GM21381 (cell line): ENCODE data around the gene SNX9.
"Not testable (repeated sequence)": the region's sequence is repeated elsewhere in the genome, so short reads cannot be mapped to it uniquely, and the experiment has no call there.

Experiments used
- ATAC-seq: cut with Tn5 transposase; IDR thresholded peaks from one replicate; pipeline ENCODE4 v1.9.1; 2021; ENCODE audit warnings: mild to moderate bottlenecking, moderate library complexity; ENCODE audit not compliant: unreplicated experiment

Gene SNX9

GRCh38 chr6:157830354-157831017 is 7.4 kb downstream of the SNX9 start:
- peak; percentile 93 for ATAC-seq

DNA sequence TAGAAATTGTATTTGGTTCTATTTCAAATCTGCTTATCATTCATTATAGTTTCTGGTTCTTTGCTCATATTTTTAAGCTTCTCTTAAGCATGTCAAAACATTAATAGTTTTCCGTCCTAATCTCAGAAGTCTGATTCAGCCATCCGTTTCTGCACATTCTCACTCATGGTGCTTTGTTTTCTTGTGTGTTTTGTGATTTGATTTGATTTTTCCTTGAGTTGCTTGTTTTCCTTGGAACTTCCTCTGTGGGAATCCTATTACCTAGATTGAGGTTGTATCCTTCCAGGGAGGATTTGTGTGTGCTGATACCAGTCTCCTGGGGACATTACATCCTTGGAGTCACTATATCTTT is 7.9 kb downstream of the SNX9 start:
- ATAC-seq: peak; percentile 5

DNA sequence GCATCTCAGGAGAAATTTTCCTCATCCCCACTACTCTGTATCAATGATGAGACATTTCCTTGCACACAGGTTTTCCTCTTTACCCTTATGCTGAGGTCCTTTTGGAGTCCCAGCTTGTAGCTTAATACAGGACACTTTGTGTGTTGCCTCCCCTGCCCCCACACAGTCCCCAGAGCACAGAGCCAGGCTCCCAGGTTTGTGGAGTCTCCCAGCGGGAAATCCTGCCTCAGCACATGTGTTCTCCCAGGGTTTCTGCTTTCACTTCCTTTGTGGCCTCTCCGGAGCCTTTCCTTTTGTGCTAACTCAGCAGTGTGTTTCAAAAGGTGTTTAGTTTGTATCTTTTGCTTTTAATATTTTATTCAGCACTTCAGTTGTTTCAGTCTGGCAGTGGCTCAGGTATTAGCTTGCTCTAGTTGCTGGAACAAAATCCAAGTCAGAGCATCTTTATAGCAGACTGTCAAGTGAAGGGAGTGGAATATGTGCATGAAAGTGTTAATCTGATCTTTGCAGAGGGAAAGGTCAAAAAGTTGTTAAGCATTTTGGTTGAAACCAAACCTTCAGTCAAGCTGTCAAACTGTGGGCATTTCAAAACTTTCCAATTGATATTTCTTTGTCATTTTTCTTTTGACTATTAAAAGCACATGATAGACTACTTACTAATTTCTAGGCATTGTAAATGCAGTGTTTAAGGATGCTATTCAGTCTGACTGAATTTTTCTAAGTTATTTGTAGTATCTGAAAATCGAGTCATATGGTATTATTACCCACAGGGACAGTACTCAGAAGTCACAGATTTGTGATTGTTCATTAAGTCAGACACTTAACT is 8.6 kb downstream of the SNX9 start:
- ATAC-seq: no peak

GRCh38 chr6:157832250-157832967 is 9.4 kb downstream of the SNX9 start:
- ATAC-seq: no peak

DNA sequence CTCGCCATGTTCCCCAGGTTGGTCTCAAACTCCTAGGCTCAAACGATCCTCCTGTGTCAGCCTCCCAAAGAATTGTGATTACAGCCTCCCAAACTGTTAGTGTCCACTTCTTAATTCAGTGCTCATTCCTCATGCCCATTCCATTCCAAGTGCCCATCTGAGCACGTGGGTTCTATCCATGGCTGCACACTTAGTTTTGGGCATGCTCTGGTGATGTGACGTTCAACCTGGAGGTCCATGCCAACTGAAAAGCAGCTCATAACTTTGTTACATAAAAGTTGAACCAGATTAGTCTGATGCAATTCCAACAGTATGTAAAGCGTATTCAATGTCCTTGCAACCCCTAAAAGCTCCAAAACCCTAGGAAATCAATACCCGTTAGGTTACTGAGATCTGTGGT is 11.5 kb downstream of the SNX9 start:
- ATAC-seq: no peak

- no peak for ATAC-seq
Observed at GRCh38 chr6:157838718-157839430, 15.8 kb downstream of the SNX9 start.

DNA sequence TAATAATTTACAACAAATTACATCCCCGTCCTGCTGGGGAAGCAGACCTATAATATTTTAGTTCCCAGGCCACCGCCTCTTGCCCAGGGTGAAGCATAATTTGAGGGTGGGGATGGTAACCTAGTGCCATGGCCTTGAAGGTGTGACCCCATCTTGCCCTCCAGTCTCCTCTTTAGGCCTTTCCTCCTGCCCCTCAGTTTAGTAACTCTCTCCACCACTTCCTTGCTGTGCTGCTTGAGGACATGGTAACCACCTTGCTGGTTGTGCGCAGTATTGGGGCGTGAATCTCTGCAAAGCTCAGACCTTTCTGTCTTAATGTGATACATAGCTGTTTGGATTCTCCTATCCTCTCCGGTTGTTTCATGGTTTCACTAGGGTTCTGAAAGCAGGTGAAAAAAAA is 16.6 kb downstream of the SNX9 start:
- ATAC-seq: no peak

DNA sequence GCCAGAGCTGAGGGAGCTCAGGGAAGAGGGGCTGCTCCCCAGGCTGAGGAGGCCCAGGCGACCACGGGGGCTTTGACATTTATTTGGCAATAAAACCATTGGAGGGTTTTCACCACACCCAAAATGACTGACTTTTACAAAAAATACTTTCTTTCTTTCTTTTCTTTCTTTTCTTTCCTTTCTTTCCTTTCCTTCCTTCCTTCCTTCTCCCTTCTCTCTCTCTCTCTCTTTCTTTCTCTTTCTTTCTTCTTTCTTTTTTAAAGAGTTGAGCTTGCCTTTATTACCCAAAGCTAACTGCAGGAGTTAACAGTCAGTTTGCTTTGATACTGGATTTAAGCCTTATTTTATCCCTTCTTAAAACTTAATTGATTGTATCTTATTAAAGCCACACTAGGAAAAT is 17.2 kb downstream of the SNX9 start:
- no peak for ATAC-seq

DNA sequence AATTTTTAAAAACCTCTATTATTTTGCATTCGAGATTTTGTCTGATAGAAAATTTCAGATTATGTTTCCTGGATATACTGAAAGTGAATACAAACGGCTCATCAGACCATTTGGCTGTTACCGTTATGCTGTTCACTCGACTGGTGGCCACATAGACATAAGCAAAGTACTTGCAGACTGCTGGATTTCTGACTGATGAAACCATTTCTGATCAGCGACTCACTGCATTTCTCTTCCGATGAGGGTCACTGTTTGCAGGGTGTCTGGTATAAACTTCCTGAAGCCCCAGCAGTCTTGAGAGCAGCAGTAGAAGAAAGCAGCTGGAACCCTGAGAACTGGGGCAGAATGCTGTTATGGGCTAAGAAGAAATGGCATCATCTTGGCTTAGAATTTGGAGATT is 17.7 kb downstream of the SNX9 start:
- peak; percentile 38 for ATAC-seq

DNA sequence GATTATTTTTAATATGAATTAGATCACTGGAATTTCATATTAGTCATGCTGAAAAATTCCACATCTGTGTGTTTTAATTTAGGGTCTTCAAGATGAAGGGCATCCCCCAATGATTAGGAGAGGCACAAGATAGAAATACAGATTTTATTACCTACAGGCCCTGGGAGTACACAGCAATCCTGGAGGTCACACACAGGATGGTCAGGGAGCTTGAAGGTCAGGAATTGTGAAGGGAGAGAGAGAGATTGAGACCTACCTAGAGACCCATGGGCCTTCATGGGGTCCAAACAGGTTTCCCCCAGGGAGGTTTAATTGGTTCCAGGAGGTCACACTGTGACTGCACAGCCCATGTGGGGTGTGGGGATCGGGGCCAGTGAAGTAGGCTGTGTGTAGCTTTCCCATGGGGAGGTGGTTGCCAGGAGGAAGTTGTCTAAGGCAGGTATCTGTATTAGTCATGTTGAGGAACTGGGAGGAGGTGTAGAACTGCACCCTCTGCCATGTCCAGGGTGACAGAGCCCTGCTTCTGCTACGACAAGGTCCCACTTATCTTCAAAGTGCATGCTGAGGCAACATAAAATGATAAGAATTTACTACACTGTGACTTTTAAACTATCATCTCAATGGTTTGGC is 18.3 kb downstream of the SNX9 start:
- ATAC-seq: peak; percentile 76

GRCh38 chr6:157842212-157842611 is 19.2 kb downstream of the SNX9 start:
- ATAC-seq: no peak

- not testable (repeated sequence) for ATAC-seq
Observed at GRCh38 chr6:157844196-157844595, 21.1 kb downstream of the SNX9 start.

- ATAC-seq: no peak
Observed at GRCh38 chr6:157845493-157846259, 22.6 kb downstream of the SNX9 start.

DNA sequence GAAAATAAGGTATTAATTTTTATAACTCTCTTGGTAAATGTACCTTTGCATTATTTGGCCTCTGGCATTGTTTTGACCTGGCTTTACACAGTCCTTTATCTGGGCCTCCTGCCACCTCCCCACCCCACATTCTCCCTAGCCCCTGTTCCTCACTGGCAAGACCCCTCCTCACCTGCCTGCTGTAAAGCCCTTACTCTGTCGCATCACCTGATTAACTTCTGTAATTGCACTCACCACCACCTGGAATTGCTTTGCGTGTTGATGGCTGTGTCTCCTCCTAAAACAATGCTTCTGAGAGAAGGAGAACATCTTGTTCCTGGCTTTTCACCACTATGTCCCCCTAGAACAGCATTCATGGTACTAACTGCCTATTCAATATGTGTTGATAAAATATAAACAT is 24.8 kb downstream of the SNX9 start:
- no peak for ATAC-seq

GRCh38 chr6:157848693-157849092 is 25.6 kb downstream of the SNX9 start:
- no peak for ATAC-seq

- ATAC-seq: no peak
Observed at GRCh38 chr6:157849288-157850017, 26.4 kb downstream of the SNX9 start.

DNA sequence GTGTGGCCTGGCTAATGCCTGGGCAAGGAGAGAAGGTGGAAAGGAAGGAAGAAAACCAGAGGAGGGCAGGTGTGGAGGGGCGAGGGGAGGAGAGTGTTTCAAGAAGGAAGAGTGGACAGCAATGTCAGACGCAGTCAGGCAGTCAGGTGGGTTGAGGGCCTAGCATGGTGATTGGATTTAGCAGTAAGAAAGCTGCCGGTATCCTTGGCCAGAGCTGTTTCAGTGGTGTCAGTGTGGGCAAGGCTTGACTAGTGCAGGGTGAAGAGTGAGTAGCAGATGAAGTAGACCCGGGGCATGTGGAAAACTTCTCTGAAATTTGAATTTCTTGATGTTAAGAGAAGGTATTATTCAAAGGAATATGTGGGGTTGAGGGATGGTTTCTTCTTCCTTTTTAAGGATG is 27.0 kb downstream of the SNX9 start:
- no peak for ATAC-seq

- ATAC-seq: no peak
Observed at GRCh38 chr6:157853018-157853805, 30.2 kb downstream of the SNX9 start.
